SKM-1 (cell line): Measurements from ENCODE around the gene DIP2C.
"Not testable (repeated sequence)": the region's sequence is repeated elsewhere in the genome, so short reads cannot be mapped to it uniquely, and the experiment has no call there.

Experiments used
- DNase-seq: peaks from one replicate; lab custom pipeline; 2025; ENCODE audit not compliant: unreplicated experiment; lab: John Stamatoyannopoulos, UW

DIP2C gene

DNA sequence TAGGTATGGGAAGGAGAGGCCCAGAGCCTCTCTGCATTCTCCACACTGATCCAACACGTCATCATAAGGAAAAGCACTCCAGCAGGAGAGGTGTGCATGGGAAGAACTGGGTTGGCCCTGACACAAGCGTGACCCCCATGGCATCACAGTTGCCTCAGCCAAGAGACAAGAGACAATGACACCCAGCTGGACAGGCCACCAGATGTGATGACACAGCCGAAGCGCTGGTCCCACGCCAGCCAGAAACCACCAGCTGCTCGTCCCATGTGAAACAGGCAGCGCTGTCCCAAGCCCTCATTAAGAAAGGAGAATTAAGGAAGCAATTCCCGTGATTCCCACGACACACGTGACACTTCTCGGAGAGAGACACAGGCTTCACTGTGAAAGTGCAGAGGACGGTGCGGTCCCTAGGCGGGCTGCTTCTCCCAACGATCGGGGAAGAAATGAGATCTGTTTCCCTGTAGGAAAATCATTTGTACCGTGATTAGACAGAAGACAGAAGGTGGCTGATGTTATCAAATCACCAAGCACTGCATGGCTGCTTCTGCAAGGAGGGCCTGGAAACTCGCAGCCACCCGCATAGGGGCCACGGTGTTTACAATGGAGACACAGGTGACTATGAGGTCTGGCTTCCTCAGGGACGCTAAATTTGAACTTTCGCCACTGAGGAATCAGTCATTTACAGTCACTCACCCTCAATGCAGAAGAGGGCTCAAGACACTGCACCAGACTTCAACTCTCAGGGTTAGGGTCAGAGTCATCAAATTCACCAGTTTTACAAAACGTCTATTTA is 74.5 kb downstream of the DIP2C start:
- no peak for DNase-seq

DNA sequence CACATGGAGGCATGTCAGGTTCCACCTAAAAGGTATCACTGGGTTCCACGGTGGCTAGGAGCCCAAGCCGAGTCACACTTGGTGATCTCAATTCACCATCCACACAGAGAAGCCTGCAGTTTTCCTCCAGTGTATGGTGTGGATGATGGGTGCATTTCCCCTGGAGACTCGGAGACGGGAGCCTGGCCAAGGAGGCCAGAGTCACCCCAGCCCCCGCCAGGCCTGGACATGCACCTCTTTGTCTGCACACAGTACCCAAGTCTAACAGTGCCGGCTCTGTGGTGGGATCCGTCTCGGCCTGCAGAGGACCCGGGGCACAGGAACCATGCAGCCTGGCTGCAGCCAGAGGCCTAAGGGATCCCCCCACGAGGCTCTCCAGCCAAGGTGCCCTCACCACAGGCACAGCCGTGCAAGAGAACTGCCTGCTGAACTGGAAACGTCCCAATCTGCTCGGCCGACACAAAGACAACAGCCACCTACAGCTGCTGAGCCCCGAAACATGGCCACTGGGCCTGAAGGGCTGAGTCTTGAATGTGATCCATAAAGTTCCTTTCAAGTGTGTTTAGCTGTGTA is 75.2 kb downstream of the DIP2C start:
- no peak for DNase-seq

DNA sequence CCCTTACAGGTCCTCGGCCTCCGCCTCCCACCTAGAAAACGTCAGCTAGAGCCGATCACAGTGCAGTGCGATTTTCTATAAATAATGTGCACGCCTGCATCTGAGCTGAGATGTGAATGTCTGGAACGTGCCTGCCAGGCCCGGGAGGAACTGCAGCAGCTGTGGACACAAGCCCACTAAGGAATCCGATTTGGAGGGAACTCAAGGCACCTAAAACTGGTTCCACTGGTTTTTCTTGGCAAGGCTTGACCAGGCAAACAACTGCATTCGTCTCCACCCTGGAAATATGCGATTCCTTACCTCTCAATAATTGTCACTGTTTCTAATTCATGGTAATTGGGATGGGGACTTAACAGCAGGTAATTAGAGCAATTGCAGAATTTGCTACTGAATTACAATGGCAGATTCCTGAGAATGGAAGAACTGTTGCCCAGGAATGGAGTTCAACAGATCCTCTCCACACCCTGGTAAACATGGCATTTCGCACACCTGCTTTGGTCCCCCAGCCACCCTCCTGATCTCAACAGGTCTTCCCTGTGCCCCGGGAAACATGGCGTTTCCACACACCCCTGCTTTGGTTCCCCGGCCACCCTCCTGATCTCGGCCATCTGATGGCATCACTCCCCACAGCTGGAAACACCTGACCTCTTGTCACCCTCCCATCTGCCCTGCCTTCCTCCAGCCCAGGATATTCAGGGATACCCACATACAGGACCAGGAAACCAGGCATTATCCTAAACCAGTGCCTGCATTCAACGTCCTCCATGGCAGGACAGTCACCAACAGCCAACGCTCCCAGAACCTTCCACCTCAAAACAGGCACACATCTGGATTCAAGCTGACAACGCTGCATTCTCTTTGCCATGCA is 76.0 kb downstream of the DIP2C start:
- no peak for DNase-seq

DNA sequence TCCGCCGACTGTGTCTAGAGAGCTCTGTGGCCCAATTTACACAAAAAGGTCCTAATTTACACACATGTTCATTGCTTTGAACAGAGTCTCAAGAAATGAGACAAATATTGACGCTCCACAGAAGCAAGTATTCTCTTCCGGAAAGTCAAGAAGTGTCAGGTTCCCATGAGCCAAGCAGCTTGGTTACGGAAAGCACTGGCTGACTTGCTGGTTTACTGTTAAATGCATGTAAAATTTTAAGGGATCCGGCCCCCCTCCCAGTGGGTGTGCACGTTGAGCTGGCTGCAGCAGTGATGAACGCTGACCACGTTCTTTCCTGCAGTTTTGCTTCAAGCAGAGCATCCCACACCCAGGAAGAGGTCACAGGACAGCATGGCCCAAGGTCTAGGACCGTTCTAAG is 76.8 kb downstream of the DIP2C start:
- DNase-seq: no peak

DNA sequence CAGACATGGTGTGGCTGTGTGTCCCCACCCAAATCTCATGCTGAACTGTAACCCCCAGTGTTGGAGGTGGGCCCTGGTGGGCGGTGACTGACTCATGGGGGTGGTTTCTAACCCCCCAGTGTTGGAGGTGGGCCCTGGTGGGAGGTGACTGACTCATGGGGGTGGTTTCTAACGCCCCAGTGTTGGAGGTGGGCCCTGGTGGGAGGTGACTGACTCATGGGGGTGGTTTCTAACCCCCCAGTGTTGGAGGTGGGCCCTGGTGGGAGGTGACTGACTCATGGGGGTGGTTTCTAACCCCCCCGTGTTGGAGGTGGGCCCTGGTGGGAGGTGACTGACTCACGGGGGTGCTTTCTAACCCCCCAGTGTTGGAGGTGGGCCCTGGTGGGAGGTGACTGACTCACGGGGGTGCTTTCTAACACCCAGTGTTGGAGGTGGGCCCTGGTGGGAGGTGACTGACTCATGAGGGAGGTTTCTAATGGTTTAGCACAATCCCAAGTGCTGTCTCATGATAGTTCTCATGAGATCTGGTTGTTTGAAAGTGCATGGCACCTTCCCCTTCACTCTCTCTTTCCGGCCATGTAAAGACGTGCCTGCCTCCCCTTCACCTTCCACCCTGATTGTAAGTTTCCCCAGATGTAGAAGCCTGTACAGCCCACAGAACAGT is 78.7 kb downstream of the DIP2C start:
- DNase-seq: not testable (repeated sequence)

DNA sequence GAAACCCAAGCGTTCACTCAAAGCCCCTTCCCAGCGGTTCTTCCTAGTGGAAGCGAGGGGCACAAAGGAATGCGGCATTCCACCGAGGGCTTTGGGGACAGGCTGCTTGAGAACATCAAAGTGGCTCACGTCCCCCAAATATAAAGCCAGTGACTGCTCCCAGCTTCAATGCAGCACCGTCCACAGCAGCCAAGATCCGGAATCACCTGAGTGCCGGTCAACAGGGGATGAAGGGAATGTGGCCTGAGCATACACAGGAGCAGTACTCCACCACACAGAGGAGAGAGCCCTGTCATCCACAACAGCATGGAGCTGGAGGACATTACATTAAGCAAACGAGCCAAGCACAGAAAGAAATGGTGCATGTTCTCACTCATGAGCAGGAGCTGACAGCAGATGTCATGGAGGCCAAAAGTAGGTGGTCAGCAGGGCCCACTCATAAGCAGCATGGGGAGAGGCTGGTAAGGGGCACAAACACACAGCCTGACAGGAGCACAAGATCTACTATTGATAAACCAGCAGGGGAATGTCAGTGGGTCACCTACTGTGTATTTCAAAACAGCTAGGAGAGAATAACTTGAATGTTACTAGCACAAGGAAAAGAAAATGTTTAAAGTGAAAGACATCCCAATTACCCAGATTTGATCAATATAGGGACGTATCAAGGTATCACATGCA is 79.5 kb downstream of the DIP2C start:
- DNase-seq: no peak

DNA sequence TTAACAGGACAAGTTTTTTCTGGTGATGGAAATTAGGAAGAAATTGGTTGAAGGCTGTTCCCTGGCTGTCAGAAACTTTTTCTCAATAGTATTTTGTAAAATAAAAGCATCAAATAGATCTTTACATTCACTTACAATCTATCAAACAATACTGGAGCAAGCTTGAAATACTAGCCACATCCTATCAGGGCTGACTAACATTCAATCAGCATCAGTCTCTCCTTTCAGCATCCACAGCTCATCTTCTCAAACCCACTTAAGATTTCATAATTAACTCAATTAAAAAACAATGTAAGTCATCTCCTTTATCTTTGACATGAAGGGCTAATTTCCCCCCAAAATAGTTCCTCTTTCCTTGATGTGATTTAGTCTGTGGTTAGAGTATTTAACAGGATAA is 80.2 kb downstream of the DIP2C start:
- DNase-seq: no peak

DNA sequence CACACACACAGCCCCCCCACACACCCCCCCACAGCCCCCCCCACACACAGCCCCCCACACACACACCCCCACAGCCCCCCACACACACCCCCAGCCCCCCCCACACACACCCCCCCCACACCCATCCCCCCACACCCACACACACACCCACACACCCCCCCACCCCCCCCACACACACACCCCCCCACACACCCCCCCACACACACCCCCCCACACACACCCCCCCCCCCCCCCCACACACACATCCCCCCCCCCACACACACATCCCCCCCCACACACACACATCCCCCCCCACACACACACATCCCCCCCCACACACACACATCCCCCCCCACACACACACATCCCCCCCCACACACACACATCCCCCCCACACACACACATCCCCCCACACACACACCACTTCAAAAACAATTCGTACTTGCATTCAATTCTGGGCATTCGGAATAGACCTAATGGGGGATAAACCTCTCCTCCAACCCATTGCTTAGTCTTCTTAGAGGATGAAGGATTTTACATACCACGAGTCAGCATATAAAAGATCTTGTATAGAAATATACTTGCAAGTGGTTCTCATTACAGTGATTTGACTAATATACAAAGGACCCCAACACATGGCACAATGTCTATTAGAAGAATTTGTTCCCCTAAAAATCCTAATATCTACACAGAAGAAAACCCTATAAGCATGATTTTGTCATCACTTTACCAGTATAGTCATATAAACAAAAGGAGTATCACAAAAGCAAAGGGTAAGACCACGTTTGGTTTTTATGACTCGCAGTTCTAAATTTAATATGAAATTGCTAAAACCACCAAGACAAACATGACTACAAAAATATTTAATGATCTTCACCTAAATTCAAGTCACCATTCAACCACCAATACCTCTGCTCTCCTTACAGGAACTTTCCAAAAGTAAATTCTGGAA is 80.9 kb downstream of the DIP2C start:
- DNase-seq: no peak

DNA sequence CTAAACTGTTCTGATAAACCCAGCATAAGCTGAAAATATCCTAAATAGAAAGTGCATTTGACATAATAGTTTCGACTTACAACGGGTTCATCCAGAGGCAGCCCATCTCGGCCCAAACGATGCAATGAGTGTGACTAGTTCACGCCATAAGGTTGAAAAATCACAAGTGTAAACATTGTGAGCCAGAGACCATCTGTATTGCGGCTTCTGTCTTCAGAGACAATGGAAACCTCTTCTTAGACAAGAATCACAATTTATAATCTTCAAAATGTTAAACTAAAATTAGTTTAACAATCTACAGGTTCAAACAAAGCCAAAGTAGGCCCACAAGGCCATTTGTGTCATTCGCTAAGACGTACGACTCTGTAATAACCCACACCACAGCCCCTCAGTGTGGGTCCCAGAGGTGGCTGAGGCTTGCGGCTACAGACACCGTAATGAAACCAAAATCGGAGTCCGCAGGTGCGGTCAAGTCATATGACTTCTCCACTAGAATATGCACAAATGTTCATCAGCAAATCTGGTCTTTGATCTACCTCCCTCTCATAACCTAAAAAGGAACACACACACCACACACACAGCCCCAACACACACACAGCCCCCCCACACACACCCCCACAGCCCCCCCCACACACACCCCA is 81.8 kb downstream of the DIP2C start:
- DNase-seq: no peak

DNA sequence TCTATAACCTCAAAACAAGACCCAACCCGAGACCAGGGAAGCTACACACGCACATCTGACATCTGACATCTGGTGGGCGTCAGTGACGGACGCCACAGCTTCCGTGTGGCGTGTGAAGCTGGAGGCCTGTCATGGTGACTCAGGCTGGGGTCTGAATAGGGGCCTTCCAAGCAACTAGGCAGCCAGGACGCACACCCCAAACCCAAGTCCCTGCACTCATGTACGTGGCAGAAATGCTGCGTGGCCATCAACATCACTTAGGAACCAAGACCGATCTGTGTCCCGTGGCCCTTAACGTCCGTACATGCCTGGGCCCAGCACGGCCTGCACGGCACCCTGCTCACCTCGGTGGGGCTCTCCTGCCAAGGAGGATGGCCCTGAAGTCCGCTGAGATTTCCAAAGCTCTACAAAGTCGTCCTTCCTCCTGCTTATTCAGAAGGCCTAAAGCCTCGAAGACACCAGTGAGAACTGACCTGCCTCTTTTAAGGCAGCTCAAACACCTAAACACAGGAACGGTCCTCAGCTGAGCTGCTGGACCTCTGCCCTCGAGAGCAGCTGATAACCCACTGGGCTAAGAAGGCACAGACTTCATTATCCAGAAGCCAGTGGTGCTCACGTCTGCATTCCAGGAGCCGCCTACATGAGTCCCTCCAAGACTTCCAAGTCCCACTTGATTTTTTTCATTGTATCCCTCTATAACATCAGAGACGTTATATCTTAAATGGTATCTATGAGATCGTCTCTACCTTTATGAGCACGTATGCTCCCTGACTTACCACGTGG is 82.5 kb downstream of the DIP2C start:
- DNase-seq: no peak

DNA sequence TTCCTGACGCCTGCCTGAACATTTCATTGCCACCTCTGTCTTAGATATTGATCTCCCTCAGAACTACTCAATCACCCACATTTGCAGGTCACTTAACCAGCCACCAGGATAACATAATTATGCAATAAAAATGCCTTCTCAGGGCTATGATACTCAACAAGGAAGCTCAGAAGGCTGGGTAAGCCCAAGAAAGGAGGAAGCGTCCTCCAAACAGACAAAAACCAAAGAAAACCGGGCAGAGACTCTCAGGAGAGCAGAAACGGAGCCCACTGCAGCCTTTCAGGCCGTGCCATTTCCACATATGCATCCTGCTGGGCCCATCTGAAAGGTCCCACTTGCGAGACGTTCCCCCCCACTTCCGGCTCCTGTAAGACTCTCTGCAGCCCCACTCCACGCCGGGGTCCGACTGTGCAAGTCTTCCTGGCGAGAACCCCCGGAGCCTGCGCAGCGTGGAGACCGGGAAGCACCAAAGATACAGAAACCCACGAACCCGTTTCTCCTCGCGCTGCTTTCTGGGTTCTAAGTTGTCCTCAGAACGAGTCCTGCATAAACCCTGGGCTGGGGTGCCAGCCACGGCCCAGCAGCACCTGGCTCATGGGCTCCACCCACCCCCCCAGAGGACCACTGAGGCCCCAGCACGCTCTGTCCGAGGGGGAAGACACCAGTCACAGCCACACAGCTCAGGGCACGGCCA is 83.7 kb downstream of the DIP2C start:
- no peak for DNase-seq

DNA sequence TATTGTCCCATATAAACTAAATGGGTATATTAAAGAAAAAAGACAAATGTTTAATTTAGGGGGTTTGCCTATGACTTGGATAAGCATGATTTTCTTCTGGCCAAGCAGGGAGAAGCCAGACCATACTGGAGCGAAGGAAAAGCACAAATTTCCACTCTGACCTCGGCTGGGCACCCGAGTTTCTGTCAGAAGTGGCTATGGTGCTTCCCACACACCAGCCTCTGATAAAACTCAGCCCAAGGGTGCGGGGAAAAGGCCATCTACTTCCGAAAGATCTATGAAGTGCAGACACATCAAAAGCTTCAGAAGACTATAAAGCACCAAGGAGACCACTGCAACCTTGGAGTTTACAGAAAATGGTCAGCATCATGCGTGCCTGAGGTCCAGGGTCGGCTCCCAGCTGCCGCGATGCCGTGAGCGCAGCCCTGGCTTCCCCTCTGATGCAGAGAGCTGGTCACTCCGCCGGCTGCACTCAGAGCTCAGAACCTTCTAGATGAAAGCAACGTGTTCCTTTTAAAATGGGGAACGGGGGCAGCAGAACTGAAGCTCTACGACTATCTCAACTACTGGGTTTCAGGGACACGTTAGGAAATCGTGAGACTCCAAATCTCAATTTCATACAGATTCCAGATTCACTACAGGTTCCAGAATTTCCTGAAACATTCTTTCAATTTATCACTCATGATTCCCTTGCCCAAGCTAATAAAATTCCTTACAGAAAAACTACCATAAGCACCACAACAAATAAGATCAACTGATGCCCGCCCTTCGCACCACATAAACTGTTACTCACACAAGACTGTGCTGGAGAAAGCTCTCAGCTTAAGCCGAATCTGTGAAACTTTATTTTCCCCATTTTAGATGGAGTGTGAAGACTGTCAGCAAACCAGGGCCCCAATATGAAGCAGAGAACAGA is 84.5 kb downstream of the DIP2C start:
- no peak for DNase-seq

DNA sequence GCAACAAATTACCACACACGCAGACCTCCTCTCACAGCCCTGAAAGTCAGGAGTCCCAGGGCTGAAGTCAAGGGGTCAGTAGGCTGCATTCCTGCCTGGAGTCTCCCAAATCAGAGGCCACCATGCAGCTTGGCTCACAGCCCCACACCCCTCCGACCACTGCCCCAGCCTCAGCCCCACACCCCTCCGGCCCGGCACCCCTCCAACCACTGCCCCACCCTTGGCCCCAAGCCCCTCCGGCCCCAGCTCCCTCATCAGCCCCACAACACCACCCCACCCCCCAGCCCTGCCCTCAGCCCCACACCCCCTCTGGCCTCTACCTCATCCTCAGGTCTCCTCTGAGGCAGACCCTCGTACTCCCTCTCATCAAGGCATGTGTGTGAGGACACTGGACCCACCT is 85.7 kb downstream of the DIP2C start:
- DNase-seq: no peak

DNA sequence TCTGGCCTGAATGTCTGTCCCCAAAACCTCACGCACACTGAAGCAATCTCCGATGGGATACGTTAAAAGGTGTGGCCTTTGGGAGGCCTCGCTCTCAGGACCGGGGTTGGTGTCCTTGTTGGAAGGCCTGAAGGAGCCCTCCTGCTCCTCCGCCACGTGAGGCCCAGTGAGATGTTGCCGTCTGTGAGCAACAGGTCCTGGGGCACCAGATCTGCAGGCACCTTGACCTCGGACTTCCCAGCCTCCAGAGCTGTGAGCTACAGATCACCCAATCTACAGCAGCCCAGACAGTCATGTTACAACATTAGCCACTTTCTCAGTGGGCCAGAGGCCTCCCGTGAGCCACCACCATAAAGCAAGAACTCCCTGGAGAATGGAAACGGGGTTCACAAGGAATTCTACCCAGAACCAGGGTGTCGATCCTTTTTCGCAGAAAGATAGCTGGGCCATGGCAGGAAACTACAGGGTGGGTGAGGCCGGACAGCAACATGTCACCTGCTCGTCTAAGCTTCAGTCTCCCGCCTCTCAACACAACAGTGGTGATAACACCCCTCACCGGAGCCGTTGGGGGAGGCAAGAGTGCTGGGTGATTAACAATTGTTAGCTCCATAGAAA is 87.0 kb downstream of the DIP2C start:
- DNase-seq: no peak

DNA sequence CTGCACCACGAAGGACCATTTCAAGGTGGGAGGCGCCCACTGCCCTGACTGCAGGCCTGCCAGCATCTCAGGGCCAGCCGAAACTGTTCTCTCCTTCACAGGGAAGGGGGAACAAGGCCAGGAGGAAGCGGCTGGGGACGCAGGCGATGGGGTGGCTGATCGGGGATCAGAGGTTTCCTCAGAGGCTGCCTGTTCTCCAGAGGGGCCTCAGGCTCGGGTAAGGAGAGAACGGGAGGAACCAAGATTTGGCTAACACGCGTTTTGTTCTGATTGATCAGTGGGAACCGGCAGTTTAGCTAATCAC is 87.9 kb downstream of the DIP2C start:
- DNase-seq: no peak

DNA sequence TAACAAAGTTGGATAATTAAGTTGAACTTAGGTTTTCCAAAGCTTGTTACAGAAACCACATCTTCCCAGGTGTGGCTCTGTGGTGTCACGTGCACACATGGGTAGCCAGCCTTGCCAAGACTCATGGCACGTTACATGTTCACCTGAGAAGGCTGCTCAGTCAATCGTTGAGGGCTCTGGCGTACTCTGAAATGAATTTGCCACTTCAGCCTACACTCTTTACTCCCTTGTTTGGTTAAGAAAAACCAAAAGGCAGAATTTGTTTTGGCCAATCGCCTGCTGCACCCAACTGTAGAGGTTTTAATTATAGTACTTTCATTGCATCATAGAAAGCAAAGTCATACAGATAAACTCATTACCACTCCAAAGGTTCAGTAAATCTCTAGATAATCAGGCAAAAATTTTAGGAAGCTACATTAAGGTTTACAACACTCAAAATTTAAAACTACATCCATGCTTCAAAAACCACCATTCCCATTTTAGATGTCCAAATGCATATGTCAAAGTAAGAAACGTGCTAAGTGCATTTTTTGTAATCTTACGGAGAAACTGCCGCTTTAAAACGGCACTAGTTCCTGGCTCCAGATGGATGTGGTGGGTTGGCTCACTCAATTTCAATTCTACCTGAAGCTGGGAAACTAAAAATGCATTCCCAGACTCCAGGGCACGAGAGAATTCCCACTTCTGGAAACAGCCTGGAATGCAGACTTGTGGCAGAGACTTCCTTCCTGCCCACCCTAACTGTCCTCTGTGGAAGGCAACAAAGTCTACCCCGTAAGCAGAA is 88.4 kb downstream of the DIP2C start:
- no peak for DNase-seq
